H1 (cell line): Measurements from ENCODE around the gene FOSL2. TPM values are rescaled to one million over a fixed set of nuclear protein-coding genes. Genes with fewer than 3 reads are reported as not detected.

Experiments
- CTCF ChIA-PET: fragments of 300-600 bp; sonication (Branson Sonifier 250); formaldehyde crosslinking; loops from one replicate; lab custom pipeline; 2021; ENCODE audit not compliant: partially characterized antibody; lab: Charles Lee
- POLR2A ChIA-PET: fragments of 300-600 bp; sonication (Branson Sonifier 250); formaldehyde crosslinking; loops from one replicate; lab custom pipeline; 2021; ENCODE audit warnings: inconsistent platforms; ENCODE audit not compliant: partially characterized antibody; lab: Charles Lee
- DNase-seq, 2 experiments: peaks; one replicate each; pipeline versions ENCODE4 v3.0.0 to v3.0.0-alpha.2; 2010 to 2022; ENCODE audit warnings: low spot score in 2 of 2, low read depth in 1 of 2, mixed read lengths in 1 of 2
- FAIRE-seq: peaks from 2 replicates; lab custom pipeline; 2011; peaks lifted over from hg19 to GRCh38; lab: Jason Lieb, UNC
- H2AFZ ChIP-seq: 2 replicates; pipeline ENCODE4 v1.8.1; 2012; ENCODE audit warnings: low read length, inconsistent platforms
- H2AK5ac ChIP-seq: 2 replicates; pipeline ENCODE4 v1.6.1; 2013; ENCODE audit warnings: low read depth, low read length
- H2BK120ac ChIP-seq: replicated peaks from 2 replicates; pipeline ENCODE3; 2013; ENCODE audit warnings: low read depth, low read length, inconsistent platforms
- H2BK12ac ChIP-seq: 2 replicates; pipeline ENCODE4 v1.6.1; 2013; ENCODE audit warnings: low read depth, low read length
- H2BK15ac ChIP-seq: 2 replicates; pipeline ENCODE4 v1.6.1; 2013; ENCODE audit warnings: low read length
- H2BK20ac ChIP-seq: 2 replicates; pipeline ENCODE4 v1.6.1; 2013; ENCODE audit warnings: low read length
- H2BK5ac ChIP-seq: 2 replicates; pipeline ENCODE4 v1.6.1; 2013; ENCODE audit warnings: low read depth, low read length
- H3K14ac ChIP-seq: 2 replicates; pipeline ENCODE4 v1.6.1; 2013; ENCODE audit warnings: inconsistent platforms; ENCODE audit not compliant: insufficient read length
- H3K18ac ChIP-seq: 2 replicates; pipeline ENCODE4 v1.6.1; 2013; ENCODE audit warnings: low read length; ENCODE audit errors: extremely low read depth
- H3K23ac ChIP-seq: 2 replicates; pipeline ENCODE4 v1.6.1; 2013; ENCODE audit warnings: inconsistent platforms; ENCODE audit not compliant: insufficient read length
- H3K23me2 ChIP-seq: 2 replicates; pipeline ENCODE4 v1.6.1; 2013; ENCODE audit warnings: low read depth, low read length
- H3K27ac ChIP-seq: 2 replicates; pipeline ENCODE4 v1.6.1; 2011; ENCODE audit warnings: low read depth, low read length, inconsistent platforms
- H3K27me3 ChIP-seq, 4 experiments: replicated peaks in 1 of 4; 1 replicate in 1 of 4; 2 replicates in 3 of 4; pipeline versions ENCODE4 v1.6.1 to v1.8.1; 2011 to 2013; ENCODE audit warnings: low read length in 3 of 4, mild to moderate bottlenecking in 3 of 4, inconsistent platforms in 2 of 4, mixed read lengths in 2 of 4, moderate library complexity in 1 of 4; ENCODE audit not compliant: control insufficient read depth in 3 of 4, insufficient read depth in 3 of 4; ENCODE audit errors: extremely low read depth in 1 of 4
- H3K36me3 ChIP-seq, 4 experiments: 2 replicates each; pipeline versions ENCODE4 v1.6.1 to v1.8.1; 2011 to 2013; ENCODE audit warnings: mild to moderate bottlenecking in 4 of 4, low read length in 3 of 4, moderate library complexity in 2 of 4, control low read depth in 1 of 4, inconsistent platforms in 1 of 4; ENCODE audit not compliant: insufficient read depth in 4 of 4, control insufficient read depth in 2 of 4
- H3K4ac ChIP-seq: replicated peaks from 2 replicates; pipeline ENCODE3; 2013; ENCODE audit warnings: low read length, low read depth, mixed read lengths, inconsistent platforms; ENCODE audit not compliant: insufficient read length
- H3K4me1 ChIP-seq, 4 experiments: replicated peaks in 1 of 4; 1 replicate in 1 of 4; 2 replicates in 3 of 4; pipeline versions ENCODE4 v1.6.1 to v1.8.1; 2011 to 2013; ENCODE audit warnings: low read length in 3 of 4, inconsistent platforms in 2 of 4, mixed read lengths in 1 of 4; ENCODE audit not compliant: insufficient read depth in 4 of 4, control insufficient read depth in 3 of 4
- H3K4me2 ChIP-seq, 2 experiments: 2 replicates each; pipeline versions ENCODE4 v1.6.1 to v1.8.1; 2011 to 2013; ENCODE audit warnings: low read depth in 2 of 2, low read length in 2 of 2, control low read depth in 1 of 2, inconsistent platforms in 1 of 2, mild to moderate bottlenecking in 1 of 2; ENCODE audit not compliant: insufficient read depth in 1 of 2
- H3K4me3 ChIP-seq, 4 experiments: fragments of 200-600, 300-600 bp in 1 of 4; sonication (generic), shearing (Covaris generic), sonication (Bioruptor Twin) in 1 of 4; 2 replicates each; pipeline versions ENCODE4 v1.5.1 to v1.8.1; 2011 to 2016; ENCODE audit warnings: low read length in 4 of 4, low read depth in 3 of 4, control low read depth in 2 of 4, inconsistent platforms in 2 of 4, mild to moderate bottlenecking in 2 of 4, mixed read lengths in 1 of 4, moderate library complexity in 1 of 4; ENCODE audit not compliant: insufficient read depth in 2 of 4; ENCODE audit errors: extremely low read depth in 1 of 4
- H3K56ac ChIP-seq: replicated peaks from 2 replicates; pipeline ENCODE3; 2013; ENCODE audit warnings: low read depth, mild to moderate bottlenecking, mixed read lengths, low read length, inconsistent platforms; ENCODE audit not compliant: insufficient read length
- H3K79me1 ChIP-seq: 2 replicates; pipeline ENCODE4 v1.6.1; 2013; ENCODE audit warnings: low read depth, low read length, control low read depth
- H3K79me2 ChIP-seq, 2 experiments: 2 replicates each; pipeline versions ENCODE4 v1.6.1 to v1.8.1; 2012 to 2013; ENCODE audit warnings: low read length in 2 of 2, mild to moderate bottlenecking in 2 of 2, inconsistent platforms in 1 of 2; ENCODE audit not compliant: insufficient read depth in 2 of 2, control insufficient read depth in 1 of 2
- H3K9ac ChIP-seq, 4 experiments: replicated peaks in 1 of 4; 1 replicate in 1 of 4; 2 replicates in 3 of 4; pipeline versions ENCODE4 v1.6.1 to v1.8.1; 2011 to 2013; ENCODE audit warnings: low read depth in 3 of 4, low read length in 3 of 4, control low read depth in 2 of 4, mild to moderate bottlenecking in 2 of 4, moderate library complexity in 2 of 4, inconsistent platforms in 1 of 4; ENCODE audit errors: extremely low read depth in 1 of 4
- H3K9me3 ChIP-seq, 2 experiments: 2 replicates each; pipeline versions ENCODE4 v1.6.1 to v1.8.1; 2012 to 2013; ENCODE audit warnings: mild to moderate bottlenecking in 2 of 2, moderate library complexity in 2 of 2, control low read depth in 1 of 2, inconsistent platforms in 1 of 2, low read depth in 1 of 2, low read length in 1 of 2, mixed read lengths in 1 of 2; ENCODE audit not compliant: insufficient read depth in 2 of 2
- H4K20me1 ChIP-seq, 2 experiments: replicated peaks in 1 of 2; 2 replicates each; pipeline versions ENCODE3 to v1.8.1; 2011 to 2013; ENCODE audit warnings: inconsistent platforms in 2 of 2, low read length in 2 of 2, mild to moderate bottlenecking in 1 of 2; ENCODE audit not compliant: insufficient read depth in 2 of 2, control insufficient read depth in 1 of 2
- H4K5ac ChIP-seq: 2 replicates; pipeline ENCODE4 v1.6.1; 2013; ENCODE audit warnings: low read length, low read depth, mixed read lengths, inconsistent platforms; ENCODE audit not compliant: insufficient read length
- H4K8ac ChIP-seq: 2 replicates; pipeline ENCODE4 v1.8.0; 2013; ENCODE audit warnings: mild to moderate bottlenecking, moderate library complexity, low read length, inconsistent platforms; ENCODE audit not compliant: insufficient read depth; ENCODE audit errors: extremely low read depth
- H4K91ac ChIP-seq: replicated peaks from 2 replicates; pipeline ENCODE3; 2013; ENCODE audit warnings: low read length, mixed read lengths, inconsistent platforms; ENCODE audit not compliant: insufficient read length
- GTF2F1 ChIP-seq: IDR thresholded peaks from 2 replicates; pipeline ENCODE4 v1.6.1; 2012; ENCODE audit warnings: low read depth, low read length, improper control_type of control experiment, borderline replicate concordance
- NRF1 ChIP-seq: IDR thresholded peaks from 2 replicates; pipeline ENCODE4 v1.6.1; 2011; ENCODE audit warnings: mild to moderate bottlenecking, low read depth, low read length, improper control_type of control experiment
- POLR2AphosphoS5 ChIP-seq: IDR thresholded peaks from 2 replicates; pipeline ENCODE4 v1.6.1; 2011; ENCODE audit warnings: low read depth, low read length
- RFX5 ChIP-seq: IDR thresholded peaks from 2 replicates; pipeline ENCODE4 v1.6.1; 2011; ENCODE audit warnings: low read depth, low read length, improper control_type of control experiment, borderline replicate concordance
- SP1 ChIP-seq: IDR thresholded peaks from 2 replicates; pipeline ENCODE4 v1.6.1; 2011; ENCODE audit warnings: low read depth, low read length
- WGBS, 2 experiments: shearing (Covaris generic) in 1 of 2; methylation state at CpG; one replicate each; pipeline versions ENCODE4 v1.1.6 to v1.1.7; 2013 to 2015; ENCODE audit warnings: low lambda C conversion rate in 2 of 2, mixed read lengths in 2 of 2, inconsistent platforms in 1 of 2, low coverage in 1 of 2, missing lambda C conversion rate in 1 of 2; ENCODE audit not compliant: insufficient replicate concordance in 2 of 2, insufficient coverage in 1 of 2, insufficient read length in 1 of 2; ENCODE audit errors: extremely low coverage in 1 of 2, missing lambda C conversion rate in 1 of 2; 5-methylcytosine and 5-hydroxymethylcytosine counted together
- polyA plus RNA-seq, 7 experiments: library from polyadenylated mRNA; depleted of rRNA in 3 of 7; stranded (reverse) in 5 of 7; unstranded in 2 of 7; fragments of >200 nt in 5 of 7; fragments of 200-250 nt in 2 of 7; gene quantifications; 1 replicate in 5 of 7; 2 replicates in 1 of 7; 4 replicates in 1 of 7; pipeline versions ENCODE4 v1.2.1 to v1.2.3, GENCODE V29; 2011 to 2013; ENCODE audit warnings: missing spikeins in 2 of 7, mixed read lengths in 2 of 7
- total RNA-seq: library from RNA; stranded (reverse); fragmentation: NEBNext Ultra II Directional; extraction: Animal tissue kit (Norgen Biotek cat#: 25700); gene quantifications from 2 replicates; pipeline ENCODE4 v1.2.1, GENCODE V29; 2021

FOSL2 gene
- total and polyA plus RNA-seq, 2 of the 8 experiments (the other 6 are each of a cell fraction or from before 2014, with no cell fraction given), result 1.5 to 4.5 TPM

DNA sequence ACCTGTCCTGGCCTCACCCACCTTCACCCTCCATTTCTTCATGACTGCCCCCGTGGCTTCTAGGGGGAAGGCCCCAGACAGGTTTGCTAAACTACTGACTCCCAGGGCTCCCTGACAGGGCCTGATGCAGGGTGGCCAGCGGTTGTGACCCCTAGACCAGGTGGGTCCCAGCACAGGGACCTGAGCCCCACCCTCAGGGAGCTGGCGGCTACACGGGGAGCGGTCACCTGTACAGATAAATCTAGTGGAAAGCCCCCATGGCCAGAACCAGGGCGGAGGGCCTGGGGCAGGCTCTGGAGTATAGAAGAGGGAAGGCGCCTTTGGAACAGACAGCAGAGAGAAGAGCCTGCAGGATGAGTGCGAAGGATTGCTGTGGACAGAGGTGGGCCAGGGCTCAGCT lies 60.7 kb downstream of the FOSL2 start:
- 0 out of 2 replicates have a peak overlapping the region, but pooled peaks have one; percentile 46 for H2BK15ac ChIP-seq
- no peak overlapping the region for H3K27ac ChIP-seq
- H3K9ac ChIP-seq, result no peak overlapping the region
- H3K79me2 ChIP-seq, result no peaks in the 10 kb centered on the region
- H3K56ac ChIP-seq, result no peak overlapping the region
- no peaks in the 10 kb centered on the region for H3K9me3 ChIP-seq
- TF ChIP-seq NRF1 (no peak), GTF2F1 (no peak), RFX5 (no peak), SP1 (no peak), POLR2AphosphoS5 (no peak)
- ChIA-PET CTCF (interaction anchor here (0.7 to 2.4 kb wide), 21 partner anchors 9 to 750 kb away, joined by 3 to 12 read pairs (median 4); partner anchors contain the start of gene MRPL33), POLR2A (interaction anchor here (1.3 kb wide), 1 partner anchor 63 kb away, joined by 4 read pairs; no protein-coding TSS in a partner anchor)
- H4K8ac ChIP-seq, result peak overlapping the region; percentile 22; the same call in 1 of the 2 replicates
- no peak overlapping the region for H3K18ac ChIP-seq
- no peak overlapping the region for H4K5ac ChIP-seq
- peaks cover 0 to 2% of the 10 kb centered on the region in 2 experiments for H4K20me1 ChIP-seq
- DNase-seq (no peak), FAIRE-seq (no peak)
- no peak overlapping the region for H2AK5ac ChIP-seq
- no peak overlapping the region for H3K23ac ChIP-seq
- no peaks in the 10 kb centered on the region for H3K79me1 ChIP-seq
- H2BK12ac ChIP-seq, result no peak overlapping the region
- no peak overlapping the region for H3K4me3 ChIP-seq
- H3K4me1 ChIP-seq, result no peaks in the 10 kb centered on the region; a peak in 1 of 7 replicates
- no peak overlapping the region for H4K91ac ChIP-seq
- H2AFZ ChIP-seq, result no peak overlapping the region
- no peaks in the 10 kb centered on the region for H3K36me3 ChIP-seq
- no peak overlapping the region for H2BK120ac ChIP-seq
- no peak overlapping the region for H2BK20ac ChIP-seq
- no peak overlapping the region for H3K4ac ChIP-seq
- H3K23me2 ChIP-seq, result no peaks in the 10 kb centered on the region
- no peak overlapping the region for H3K14ac ChIP-seq
- WGBS, 2 experiments, result 89% methylated on average over 8 of the region's 8 CpGs; no CpG with 5 or more reads in 1 of the 2 experiments
- H2BK5ac ChIP-seq, result no peak overlapping the region
- H3K27me3 ChIP-seq, result no peaks in the 10 kb centered on the region
- no peak overlapping the region for H3K4me2 ChIP-seq
